GM04504 (cell line): ENCODE data around the gene EPS8L3.

Experiments
- DNase-seq: peaks from one replicate; pipeline ENCODE4 v3.0.0-alpha.2; 2012; ENCODE audit warnings: low read depth

The EPS8L3 gene

GRCh38 chr1:109793089-109793485, 29.4 kb upstream of the EPS8L3 start:
- no peak for DNase-seq

- DNase-seq, result peak; percentile 91
Observed at GRCh38 chr1:109792056-109792831, 28.5 kb upstream of the EPS8L3 start.

GRCh38 chr1:109791495-109792043, 27.8 kb upstream of the EPS8L3 start:
- DNase-seq, result no peak

GRCh38 chr1:109790735-109791494, 27.2 kb upstream of the EPS8L3 start:
- no peak for DNase-seq

DNA sequence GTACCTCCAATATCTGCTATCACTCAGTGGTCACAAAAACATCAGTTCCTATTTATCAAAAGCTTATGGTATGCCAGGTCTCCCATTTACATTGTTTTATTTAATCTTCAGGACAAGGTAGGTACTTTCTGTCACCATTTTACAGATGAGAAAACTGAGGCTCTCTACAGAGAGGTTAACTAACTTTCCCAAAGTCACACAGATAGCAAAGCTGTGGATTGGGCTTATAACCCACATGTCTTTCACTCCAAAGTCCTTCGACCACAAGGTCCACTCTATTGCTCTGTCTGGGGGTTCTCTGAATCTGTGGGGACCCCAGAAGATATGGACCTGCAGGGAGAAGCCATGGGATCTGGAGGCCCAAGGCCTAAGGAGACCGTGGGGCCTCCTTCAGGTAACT, 26.6 kb upstream of the EPS8L3 start:
- no peak for DNase-seq

DNA sequence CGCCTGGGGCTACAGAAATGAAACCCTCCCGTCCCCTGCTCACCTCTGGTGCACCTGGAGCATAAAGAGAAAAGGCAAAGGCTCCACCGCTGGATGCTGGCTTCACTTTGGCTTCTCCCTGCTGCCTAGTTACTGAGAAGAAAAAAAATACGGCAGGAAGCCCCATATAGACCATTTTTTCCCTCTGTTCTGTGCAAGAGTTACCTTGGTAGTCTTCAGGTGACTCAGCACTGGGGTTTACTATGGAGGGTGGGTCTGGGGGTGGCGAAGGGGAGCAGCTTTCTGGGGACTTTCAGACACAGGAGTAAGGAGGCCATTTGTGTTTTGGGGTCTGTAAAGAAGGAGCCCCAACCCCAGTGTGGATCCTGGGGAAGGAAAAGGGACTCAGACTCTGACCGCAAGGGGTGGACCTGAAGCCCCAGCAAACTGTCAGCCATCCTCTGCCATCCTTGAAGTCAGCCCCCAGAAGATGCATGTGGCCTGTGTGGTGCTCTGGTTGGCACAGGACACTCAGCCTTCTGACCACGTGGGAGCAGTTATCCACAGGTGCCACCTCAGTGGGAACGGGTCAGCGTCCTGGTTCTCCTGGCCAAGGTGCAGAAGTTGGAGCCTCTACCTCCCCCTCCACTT, 25.9 kb upstream of the EPS8L3 start:
- no peak for DNase-seq

- DNase-seq, result no peak
Observed at GRCh38 chr1:109788695-109789521, 25.2 kb upstream of the EPS8L3 start.

DNA sequence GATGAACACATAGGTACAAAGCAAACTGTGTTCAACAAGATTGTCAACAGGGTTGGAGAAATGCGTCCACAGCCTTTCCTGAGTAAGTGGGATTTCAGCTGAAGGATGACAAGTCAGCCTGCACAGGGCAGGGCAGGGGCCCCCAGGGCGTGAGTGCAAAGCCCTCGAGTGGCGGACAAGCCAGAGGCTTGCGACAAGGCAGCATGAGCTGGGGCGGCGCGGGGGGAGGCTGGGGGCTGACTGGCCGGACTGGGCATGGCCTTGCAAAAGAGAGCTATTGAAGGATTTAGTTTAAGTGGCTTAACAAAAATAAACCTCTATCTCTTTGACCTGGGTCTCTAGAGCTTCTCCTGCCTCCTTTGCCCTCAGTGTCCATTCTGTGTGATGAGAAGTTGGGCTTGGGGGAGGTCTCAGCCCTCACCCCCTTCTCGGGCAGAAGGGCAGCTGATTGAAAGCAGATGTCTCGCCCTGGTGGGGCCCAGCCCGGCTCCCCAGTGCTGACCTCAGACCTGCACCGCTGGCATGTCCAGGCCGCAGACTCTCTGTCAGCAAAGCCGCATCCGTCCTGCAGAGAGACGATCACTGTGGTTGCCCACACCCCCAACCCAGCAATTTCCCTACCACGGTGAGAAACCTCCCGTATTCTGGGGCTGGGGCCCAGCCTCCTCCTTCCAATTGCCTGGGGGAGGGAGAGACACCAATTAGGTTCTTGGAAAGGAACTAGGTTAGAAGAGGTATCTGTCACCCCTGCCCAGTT, 24.3 kb upstream of the EPS8L3 start:
- no peak for DNase-seq

DNA sequence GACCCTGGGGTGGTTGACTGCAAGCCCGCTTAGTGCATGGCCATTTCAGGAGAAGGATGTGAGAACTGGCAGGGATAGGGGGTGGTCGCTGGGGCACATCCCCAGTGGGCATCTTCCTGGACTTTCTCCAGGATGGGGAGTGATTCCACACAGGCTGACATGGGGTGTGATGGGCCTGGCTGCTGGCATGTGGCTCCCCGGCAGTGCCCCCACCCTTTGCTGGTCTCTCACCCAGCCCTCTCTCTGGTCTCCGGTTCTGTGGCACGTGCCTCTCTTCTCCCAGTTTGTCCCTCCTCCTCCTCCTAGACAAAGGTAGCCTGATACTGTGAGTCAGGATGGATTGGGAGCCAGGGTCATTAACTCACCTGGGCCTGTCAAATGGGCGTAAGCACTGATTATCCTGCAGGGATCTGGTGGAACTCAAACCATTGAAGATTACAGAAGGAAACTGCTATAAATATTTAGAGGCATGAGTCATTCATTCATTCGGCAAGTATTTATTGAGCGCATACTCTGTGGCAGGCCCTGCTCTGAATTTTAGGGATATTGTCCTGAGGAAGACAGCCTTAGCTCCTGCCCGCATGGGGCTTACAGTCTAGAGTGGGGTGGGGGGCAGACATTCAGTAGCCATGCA, 23.6 kb upstream of the EPS8L3 start:
- no peak for DNase-seq

DNA sequence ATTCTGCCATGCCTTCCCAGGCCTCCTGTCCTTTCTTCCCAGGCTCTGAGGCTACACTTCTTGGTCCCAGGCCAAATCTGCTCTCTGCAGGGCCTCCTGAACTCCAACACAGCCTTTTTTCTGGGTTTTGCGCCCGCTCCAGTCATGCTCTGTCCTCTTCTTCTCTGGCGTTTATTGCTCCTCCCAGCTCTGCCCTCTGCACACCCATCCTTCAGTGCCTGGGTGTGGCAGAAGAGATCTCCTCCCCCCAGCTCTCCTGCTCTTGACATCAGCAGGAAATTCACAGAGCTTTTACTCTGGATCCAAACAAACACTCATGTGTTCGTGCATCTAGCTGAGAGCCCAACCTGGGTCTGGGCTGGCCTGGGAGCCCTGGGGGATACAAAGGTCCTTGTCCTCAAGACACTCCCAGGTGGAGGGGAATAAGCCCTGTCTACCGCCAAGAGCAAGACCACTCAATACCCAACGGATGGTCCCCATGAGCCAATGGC, 22.9 kb upstream of the EPS8L3 start:
- no peak for DNase-seq

- DNase-seq, result no peak
Observed at GRCh38 chr1:109786112-109786480, 22.4 kb upstream of the EPS8L3 start.

DNA sequence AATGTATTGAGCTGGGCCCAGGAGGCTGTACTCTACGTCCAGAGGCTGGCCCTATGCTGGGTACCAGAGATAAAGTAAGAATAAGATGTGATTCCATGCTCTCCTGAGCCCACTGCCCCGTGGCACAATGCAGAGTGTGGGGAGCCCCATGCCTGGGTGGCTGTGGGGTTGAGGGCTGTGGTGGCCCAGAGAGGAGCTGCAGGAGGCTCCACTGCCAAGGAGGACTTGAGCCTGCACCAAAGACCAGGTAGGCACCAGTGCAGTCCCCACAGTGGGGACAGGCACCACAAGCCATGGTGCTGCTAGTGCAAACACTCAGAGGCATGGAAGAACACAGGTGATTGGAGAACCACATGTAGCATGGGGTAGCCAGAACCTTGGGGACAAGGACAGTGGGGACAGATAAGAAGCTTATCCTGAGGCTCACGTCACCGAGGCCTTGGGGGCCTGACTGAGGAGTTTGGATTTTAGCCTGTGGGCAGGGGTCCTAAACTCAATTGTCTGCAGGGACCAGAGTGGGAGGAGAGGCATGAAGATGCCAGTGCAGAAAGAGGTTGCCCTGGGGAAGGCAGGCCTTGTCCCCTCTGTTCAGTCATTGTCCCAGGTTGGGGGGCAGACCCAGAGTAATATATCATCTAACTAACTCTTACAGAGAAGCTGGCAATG, 21.9 kb upstream of the EPS8L3 start:
- DNase-seq, result no peak

DNA sequence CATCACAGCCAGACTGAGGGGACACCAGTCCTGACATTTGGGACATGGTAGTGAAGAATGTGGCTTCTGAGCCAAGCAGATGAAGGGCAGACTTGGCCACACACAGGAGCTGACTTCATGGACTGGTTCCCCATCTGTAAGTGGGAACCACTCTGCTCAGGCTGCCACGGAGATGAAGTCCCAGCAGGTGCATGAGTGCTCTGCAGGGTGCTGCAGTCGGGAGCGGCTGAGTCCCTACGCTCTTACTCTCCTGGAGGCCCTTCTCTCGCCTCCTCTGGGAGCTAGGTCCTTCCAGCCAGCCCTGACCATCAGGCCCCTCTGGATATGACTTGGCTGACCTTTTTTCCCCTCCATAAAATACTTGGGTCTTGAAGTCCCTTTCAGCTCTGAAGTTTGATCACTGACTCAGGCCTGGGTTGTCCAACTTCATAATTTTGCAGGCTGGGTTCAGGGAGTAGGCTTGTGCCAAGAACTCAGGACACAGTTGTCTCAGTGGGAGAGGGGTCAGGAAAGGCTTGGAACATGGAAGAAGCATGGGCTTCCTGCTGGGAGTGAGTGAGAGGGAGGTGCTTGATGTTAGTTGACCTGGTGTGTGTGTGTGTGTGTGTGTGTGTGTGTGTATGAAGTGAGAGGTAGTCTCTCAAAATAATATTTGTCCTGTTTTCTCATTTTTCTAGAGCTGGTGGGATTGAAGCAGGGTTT, 21.0 kb upstream of the EPS8L3 start:
- DNase-seq, result no peak

DNA sequence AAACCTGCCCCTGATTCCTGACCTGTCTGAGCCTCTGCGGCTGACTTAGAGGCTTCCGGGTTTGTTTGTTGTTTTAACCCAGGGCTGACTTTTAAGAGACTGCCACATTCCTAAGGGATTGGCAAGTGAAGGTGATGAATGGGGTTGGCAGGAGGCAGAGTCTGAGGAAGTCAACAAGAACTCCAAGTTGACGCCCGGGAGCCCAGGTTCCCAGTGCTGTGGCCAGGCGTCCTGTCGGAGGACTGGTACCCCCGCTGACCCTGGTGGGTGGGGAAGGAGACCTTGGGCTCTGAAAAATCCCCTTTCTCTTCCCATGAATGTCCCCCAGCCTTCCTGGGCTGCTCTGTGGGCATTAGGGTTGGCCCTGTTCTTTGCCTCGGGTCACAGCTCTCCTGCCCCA, 19.7 kb upstream of the EPS8L3 start:
- DNase-seq, result peak; percentile 46

GRCh38 chr1:109782927-109783326, 19.2 kb upstream of the EPS8L3 start:
- DNase-seq, result no peak

DNA sequence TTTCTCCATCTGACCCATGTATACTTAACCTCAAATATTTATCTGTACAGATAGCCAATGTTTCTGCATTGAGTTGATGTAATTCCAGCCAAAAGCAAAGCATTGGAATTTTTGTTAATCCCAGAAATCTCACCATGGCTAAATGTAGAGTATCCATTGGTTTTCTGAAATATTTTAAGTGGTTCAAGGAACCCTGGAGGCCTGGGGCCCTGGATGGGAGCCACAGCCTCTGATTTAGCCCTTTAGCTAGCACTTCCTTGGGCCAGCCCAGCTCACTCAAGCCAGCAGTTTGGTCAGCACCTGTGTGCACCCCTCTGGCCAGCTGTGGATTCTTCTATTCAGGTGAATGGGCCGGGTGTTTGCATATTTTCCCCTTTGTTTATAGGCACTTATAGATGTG, 18.8 kb upstream of the EPS8L3 start:
- DNase-seq, result no peak

- DNase-seq, result no peak
Observed at GRCh38 chr1:109781806-109782205, 18.1 kb upstream of the EPS8L3 start.

DNA sequence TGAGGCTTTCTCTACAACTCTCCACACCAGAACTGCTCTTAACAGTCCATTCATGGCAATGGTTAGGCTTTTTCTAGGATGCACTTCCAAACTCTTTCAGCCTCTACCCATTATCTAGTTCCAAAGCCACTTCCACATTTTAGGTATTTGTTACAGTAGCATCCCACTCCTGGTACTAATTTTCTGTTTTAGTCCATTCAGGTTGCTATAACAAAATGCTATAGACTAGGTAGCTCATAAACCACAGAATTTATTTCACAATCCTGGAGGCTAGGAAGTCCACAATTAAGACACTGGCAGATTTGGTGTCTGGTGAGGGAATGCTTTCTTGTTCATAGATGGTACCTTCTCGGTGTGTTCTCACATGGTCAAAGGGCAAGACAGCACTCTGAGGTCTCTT, 17.3 kb upstream of the EPS8L3 start:
- no peak for DNase-seq

DNA sequence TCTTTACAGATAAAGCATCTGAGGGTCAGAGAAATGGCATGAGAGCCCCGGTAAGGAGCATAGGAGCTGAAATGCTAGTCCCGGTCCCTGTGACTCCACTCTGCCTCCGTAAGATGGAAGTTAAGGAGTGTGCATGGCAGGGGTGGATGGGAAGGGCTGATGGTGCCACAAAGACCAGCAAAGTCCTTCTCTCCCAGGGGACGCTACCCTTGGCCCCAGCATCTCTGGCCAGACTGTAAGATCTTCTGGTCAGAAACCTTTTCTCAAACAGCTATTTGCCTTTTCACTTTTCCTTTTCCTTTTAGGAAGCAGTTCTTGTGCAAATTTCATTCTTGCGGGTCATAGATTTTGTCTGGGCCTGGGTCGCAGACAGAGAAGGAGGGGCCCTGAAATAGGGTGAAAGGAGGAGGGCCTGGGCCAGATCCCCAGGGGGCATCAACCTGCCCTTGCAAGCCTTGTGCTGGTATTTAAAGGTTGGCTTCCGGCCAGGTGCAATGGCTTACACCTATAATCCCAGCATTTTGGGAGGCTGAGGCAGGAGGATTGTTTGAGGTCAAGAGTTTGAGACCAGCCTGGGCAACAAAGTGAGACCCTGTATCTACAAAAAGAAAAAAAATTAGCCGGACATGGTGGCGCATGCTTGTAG, 14.4 kb upstream of the EPS8L3 start:
- DNase-seq, result no peak
